Measurements from ENCODE around the gene TEX51. TPM values are rescaled to one million over a fixed set of nuclear protein-coding genes. Genes with fewer than 3 reads are reported as not detected.

Gene TEX51
- total and polyA plus RNA-seq, 8 donors, result not detected

DNA sequence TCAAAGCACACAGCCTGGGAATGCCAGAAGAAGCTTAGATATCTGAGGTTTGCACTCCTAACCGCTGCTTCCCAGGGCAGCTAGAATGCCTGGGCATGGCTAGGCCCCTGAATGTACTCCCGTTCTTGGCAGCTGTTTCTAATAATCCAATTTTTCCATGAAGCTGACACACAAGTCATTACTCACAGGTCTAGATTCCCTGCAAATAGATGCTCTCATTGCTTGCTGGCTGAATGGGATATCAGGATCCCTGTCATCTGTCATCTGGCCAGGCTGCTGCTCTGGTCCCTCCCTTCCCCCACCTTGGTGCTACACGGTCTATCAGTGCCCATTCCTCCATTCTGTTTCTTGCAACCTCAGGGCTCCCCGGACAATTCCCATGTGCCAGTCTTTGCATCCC is 40.7 kb upstream of the TEX51 start:
- Histone ChIP-seq H3K9me3 (no peaks in the 10 kb centered on the region), H3K4me3 (no peak overlapping the region), H3K27me3 (no peaks in the 10 kb centered on the region), H3K4me1 (no peaks in the 10 kb centered on the region), H3K27ac (no peak overlapping the region), H3K36me3 (no peaks in the 10 kb centered on the region)
- ATAC-seq, result no peak
- no peak for DNase-seq
- intact Hi-C loops (cut with DNase I), result no loop called here
- TF ChIP-seq, protein P1, sequence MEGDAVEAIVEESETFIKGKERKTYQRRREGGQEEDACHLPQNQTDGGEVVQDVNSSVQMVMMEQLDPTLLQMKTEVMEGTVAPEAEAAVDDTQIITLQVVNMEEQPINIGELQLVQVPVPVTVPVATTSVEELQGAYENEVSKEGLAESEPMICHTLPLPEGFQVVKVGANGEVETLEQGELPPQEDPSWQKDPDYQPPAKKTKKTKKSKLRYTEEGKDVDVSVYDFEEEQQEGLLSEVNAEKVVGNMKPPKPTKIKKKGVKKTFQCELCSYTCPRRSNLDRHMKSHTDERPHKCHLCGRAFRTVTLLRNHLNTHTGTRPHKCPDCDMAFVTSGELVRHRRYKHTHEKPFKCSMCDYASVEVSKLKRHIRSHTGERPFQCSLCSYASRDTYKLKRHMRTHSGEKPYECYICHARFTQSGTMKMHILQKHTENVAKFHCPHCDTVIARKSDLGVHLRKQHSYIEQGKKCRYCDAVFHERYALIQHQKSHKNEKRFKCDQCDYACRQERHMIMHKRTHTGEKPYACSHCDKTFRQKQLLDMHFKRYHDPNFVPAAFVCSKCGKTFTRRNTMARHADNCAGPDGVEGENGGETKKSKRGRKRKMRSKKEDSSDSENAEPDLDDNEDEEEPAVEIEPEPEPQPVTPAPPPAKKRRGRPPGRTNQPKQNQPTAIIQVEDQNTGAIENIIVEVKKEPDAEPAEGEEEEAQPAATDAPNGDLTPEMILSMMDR (IDR thresholded peaks at IDR 0.05), result no peak
- no peak for FAIRE-seq
- 65 to 67% methylated on average over 4 of the region's 4 CpGs for WGBS, 2 donors

DNA sequence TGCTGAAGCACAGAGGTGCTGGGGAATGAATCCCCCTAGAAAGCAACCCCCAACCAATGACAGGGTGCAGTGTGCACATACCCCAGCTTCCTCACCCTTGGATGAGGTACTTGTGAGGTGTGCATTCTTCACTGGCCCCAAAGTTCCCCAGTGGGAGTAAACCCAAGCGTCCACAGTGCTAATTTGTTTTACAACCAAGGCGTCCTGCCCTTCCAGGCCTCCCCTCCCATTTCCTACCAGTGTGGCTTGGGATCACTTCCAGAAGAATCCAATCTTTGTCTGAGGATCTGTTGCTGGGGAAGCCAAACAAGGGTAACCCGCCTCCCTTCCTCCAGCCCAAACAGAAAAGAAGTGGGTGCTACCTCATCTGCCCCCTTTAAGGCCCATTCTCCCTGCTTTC is 40.3 kb upstream of the TEX51 start:
- Histone ChIP-seq H3K36me3 (no peaks in the 10 kb centered on the region), H3K9me3 (no peaks in the 10 kb centered on the region), H3K4me3 (no peak overlapping the region), H3K27me3 (no peaks in the 10 kb centered on the region), H3K4me1 (no peaks in the 10 kb centered on the region), H3K27ac (no peak overlapping the region)
- FAIRE-seq (no peak), ATAC-seq (no peak), DNase-seq (no peak)
- intact Hi-C loops (cut with DNase I), result no loop called here
- TF ChIP-seq, protein P1 (IDR thresholded peaks at IDR 0.05), result no peak
- WGBS, 2 donors, result 61% methylated on average over 3 of the region's 3 CpGs

DNA sequence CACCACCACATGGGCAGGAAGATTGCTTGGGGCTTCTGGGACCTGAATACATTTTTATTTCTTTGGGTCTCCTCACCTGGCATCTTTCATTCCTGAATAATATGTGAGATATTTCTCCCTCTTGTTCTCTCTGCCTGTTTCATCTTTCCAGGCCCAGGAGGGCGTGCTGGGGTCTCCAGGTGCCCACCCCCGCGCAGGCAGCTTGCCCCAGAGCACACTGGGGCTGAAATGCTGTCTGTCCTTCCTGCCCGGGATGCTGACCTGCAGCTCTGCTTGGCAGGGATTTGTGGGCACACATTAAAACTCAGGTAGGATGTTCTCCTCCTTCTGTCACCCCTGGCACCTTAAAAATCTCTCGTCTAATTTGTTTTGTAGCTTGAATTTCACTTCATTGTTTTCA is 39.7 kb upstream of the TEX51 start:
- Histone ChIP-seq H3K27me3 (no peaks in the 10 kb centered on the region), H3K9me3 (no peaks in the 10 kb centered on the region), H3K27ac (no peak overlapping the region), H3K4me1 (no peaks in the 10 kb centered on the region), H3K36me3 (no peaks in the 10 kb centered on the region), H3K4me3 (no peak overlapping the region)
- ATAC-seq (no peak), DNase-seq (no peak), FAIRE-seq (no peak)
- intact Hi-C loops (cut with DNase I), result no loop called here
- WGBS, 2 donors, result 42 to 60% methylated on average over 5 of the region's 5 CpGs
- TF ChIP-seq, protein P1 (IDR thresholded peaks at IDR 0.05), result no peak

DNA sequence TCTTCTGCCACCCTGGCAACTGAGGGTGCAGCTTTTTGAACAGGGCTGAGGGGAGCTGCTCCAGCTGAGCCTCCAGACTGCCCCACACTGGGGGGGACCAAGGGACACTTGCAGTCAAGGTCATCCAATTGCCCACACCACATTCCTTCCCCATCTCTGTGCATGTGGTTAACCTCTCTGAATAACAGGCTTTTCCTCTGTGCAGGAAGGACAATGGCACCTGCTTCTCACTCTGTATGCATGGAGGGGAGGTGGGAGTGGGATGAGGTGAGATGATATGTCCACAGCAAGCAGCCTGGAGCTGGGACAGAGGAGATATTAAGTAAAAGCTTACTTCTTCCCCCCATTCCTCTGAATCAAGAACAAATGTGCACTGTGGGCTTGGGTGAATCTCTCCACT is 39.1 kb upstream of the TEX51 start:
- TF ChIP-seq, protein P1 (IDR thresholded peaks at IDR 0.05), result no peak
- FAIRE-seq (no peak), DNase-seq (no peak), ATAC-seq (no peak)
- intact Hi-C loops (cut with DNase I), result no loop called here
- H3K9me3 ChIP-seq, result no peaks in the 10 kb centered on the region
- H3K4me3 ChIP-seq, result no peak overlapping the region
- no peaks in the 10 kb centered on the region for H3K4me1 ChIP-seq
- H3K27ac ChIP-seq, result no peak overlapping the region
- no peaks in the 10 kb centered on the region for H3K36me3 ChIP-seq
- H3K27me3 ChIP-seq, result no peaks in the 10 kb centered on the region

DNA sequence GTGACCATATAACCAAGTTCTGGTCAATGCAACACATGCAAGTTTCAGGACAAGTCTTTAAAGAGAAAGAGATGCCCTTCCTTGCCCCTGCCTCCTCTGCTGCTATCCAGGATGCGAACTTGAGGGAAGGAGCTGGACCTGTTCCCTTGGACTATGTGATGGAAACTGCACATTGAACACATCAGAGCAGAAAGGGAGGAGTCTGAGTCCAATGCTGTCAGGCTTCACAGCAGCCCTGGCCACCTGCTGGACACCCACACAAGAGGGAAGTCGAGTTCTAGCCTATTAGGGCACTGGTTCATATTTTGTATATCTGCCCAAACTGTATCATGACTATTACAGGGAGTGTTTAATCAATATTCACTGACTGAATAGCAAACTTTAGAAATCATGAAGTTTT is 38.3 kb upstream of the TEX51 start:
- H3K27ac ChIP-seq, result no peak overlapping the region
- WGBS, 2 donors, result 50 to 52% methylated on average over 2 of the region's 2 CpGs
- no peak for FAIRE-seq

More for the DNA sequence above, 38.3 kb upstream of the TEX51 start:
- H3K27me3 ChIP-seq, result no peaks in the 10 kb centered on the region
- ATAC-seq (no peak), DNase-seq (no peak)
- no peaks in the 10 kb centered on the region for H3K9me3 ChIP-seq
- no peaks in the 10 kb centered on the region for H3K4me1 ChIP-seq
- TF ChIP-seq, protein P1 (IDR thresholded peaks at IDR 0.05), result no peak
- H3K36me3 ChIP-seq, result no peaks in the 10 kb centered on the region
- intact Hi-C loops (cut with DNase I), result no loop called here
- no peak overlapping the region for H3K4me3 ChIP-seq

All from pancreas (tissue), 10 donors.